Ishikawa (cell line): ENCODE results near the gene DCAF8L1.

ENCODE experiments used
- CREB1 ChIP-seq: IDR thresholded peaks from 2 replicates; pipeline ENCODE4 v1.6.1; 2012; ENCODE audit warnings: low read depth
- EGR1 ChIP-seq: IDR thresholded peaks from 2 replicates; pipeline ENCODE4 v1.6.1; 2012
- EP300 ChIP-seq: IDR thresholded peaks from 2 replicates; pipeline ENCODE4 v1.6.1; 2012; ENCODE audit warnings: borderline replicate concordance
- MAX ChIP-seq: IDR thresholded peaks from 2 replicates; pipeline ENCODE4 v1.6.1; 2012
- NFIC ChIP-seq: IDR thresholded peaks from 2 replicates; pipeline ENCODE4 v1.6.1; 2012
- TAF1 ChIP-seq: IDR thresholded peaks from 2 replicates; pipeline ENCODE4 v1.6.1; 2012; ENCODE audit warnings: low read depth, mild to moderate bottlenecking
- TCF12 ChIP-seq: IDR thresholded peaks from 2 replicates; pipeline ENCODE4 v1.6.1; 2012; ENCODE audit warnings: low read depth

GRCh38 chrX:28010875-28011274 lies 29.6 kb upstream of the DCAF8L1 start:
- no peak for TF ChIP-seq EP300
- TF ChIP-seq TAF1, result no peak
- no peak for TF ChIP-seq EGR1
- TF ChIP-seq MAX, result no peak
- TF ChIP-seq CREB1, result no peak
- no peak for TF ChIP-seq NFIC
- TF ChIP-seq TCF12, result no peak
